Body of pancreas (tissue), 4 donors: ENCODE measurements around the gene ACAA1. TPM values are rescaled to one million over a fixed set of nuclear protein-coding genes. Genes with fewer than 3 reads are reported as not detected.

Experiments
- ATAC-seq: fragments of 150-250 bp; one replicate; pipeline ENCODE4 v1.9.1; 2016
- DNase-seq, 4 donors: peaks; one replicate each; pipeline ENCODE4 v3.0.0-alpha.2; 2019
- H3K27ac ChIP-seq, 4 donors: fragments of 200-600 bp; sonication (generic); 1 replicate in 3 of 4; 2 replicates in 1 of 4; pipeline versions ENCODE4 v1.5.1 to v1.6.1; 2016 to 2019; ENCODE audit warnings: mild to moderate bottlenecking in 1 of 4, mixed read lengths in 1 of 4, moderate library complexity in 1 of 4
- H3K27me3 ChIP-seq, 2 donors: fragments of 200-600 bp; sonication (generic); one replicate each; pipeline ENCODE4 v1.6.0; 2016; ENCODE audit warnings: mild to moderate bottlenecking in 1 of 2
- H3K36me3 ChIP-seq, 2 donors: fragments of 200-600 bp; sonication (generic); replicated peaks in 1 of 2; 2 replicates each; pipeline ENCODE4 v1.5.1; 2016; ENCODE audit warnings: low read depth in 2 of 2; ENCODE audit not compliant: insufficient read depth in 1 of 2
- H3K4me1 ChIP-seq: fragments of 200-600 bp; sonication (generic); one replicate; pipeline ENCODE4 v1.6.0; 2016
- H3K4me3 ChIP-seq, 2 donors: fragments of 200-600 bp; sonication (generic); 1 replicate in 1 of 2; 2 replicates in 1 of 2; pipeline ENCODE4 v1.5.1; 2016 to 2019
- H3K9me3 ChIP-seq, 3 donors: fragments of 200-600 bp; sonication (generic); 1 replicate in 2 of 3; 2 replicates in 1 of 3; pipeline ENCODE4 v1.5.1; 2016
- CTCF ChIP-seq, 7 experiments: fragments of 450-650 bp in 4 of 7; fragments of 200-600 bp in 3 of 7; sonication (generic) in 3 of 7; IDR thresholded peaks; one replicate each; pipeline ENCODE4 v1.5.1; 2016 to 2019; ENCODE audit warnings: antibody characterized with exemption in 7 of 7
- POLR2A ChIP-seq, 3 donors: fragments of 450-650 bp; IDR thresholded peaks; one replicate each; pipeline ENCODE4 v1.6.1; 2016; ENCODE audit warnings: antibody characterized with exemption in 3 of 3, mild to moderate bottlenecking in 2 of 3
- WGBS, 2 donors: methylation state at CpG; one replicate each; pipeline ENCODE4 v1.1.5; 2017; 5-methylcytosine and 5-hydroxymethylcytosine counted together
- intact Hi-C: fragments of 100-400 bp; cut with DNase I; formaldehyde crosslinking; loops from one replicate; pipeline ENCODE4 v1.15.1; 2023
- total RNA-seq, 2 donors: library from RNA; depleted of rRNA; stranded (reverse); fragments of >200 nt; gene quantifications; one replicate each; pipeline ENCODE4 v1.1.0, GENCODE V29; 2016

ACAA1 gene
- total RNA-seq, 2 donors from 2014 or later = 91.8 to 92.6 TPM

GRCh38 chr3:38121451-38121831 is 15.5 kb downstream of the ACAA1 start:
- Histone ChIP-seq H3K9me3 (no peaks in the 10 kb centered on the region), H3K27me3 (no peaks in the 10 kb centered on the region), H3K4me3 (no peak overlapping the region), H3K36me3 (peaks cover 15 to 29% of the 10 kb centered on the region in 2 donors), H3K27ac (no peak overlapping the region), H3K4me1 (no peaks in the 10 kb centered on the region)
- intact Hi-C loops = no loop called here
- ATAC-seq (no peak), DNase-seq (peak in 2 of 4 donors; percentile 12 to 14)
- no peak for TF ChIP-seq POLR2A (IDR thresholded peaks at IDR 0.05)
- WGBS, 2 donors = 88 to 93% methylated on average over 5 to 9 of the region's 9 CpGs

GRCh38 chr3:38120693-38121450 is 16.1 kb downstream of the ACAA1 start:
- Histone ChIP-seq H3K4me3 (no peak overlapping the region), H3K27me3 (no peaks in the 10 kb centered on the region), H3K27ac (no peak overlapping the region), H3K4me1 (no peaks in the 10 kb centered on the region), H3K9me3 (no peaks in the 10 kb centered on the region), H3K36me3 (peaks cover 13 to 23% of the 10 kb centered on the region in 2 donors)
- DNase-seq (peak in 2 of 4 donors; percentile 4 to 11), ATAC-seq (no peak)
- intact Hi-C loops = no loop called here
- TF ChIP-seq POLR2A (IDR thresholded peaks at IDR 0.05) (no peak), CTCF (IDR thresholded peaks at IDR 0.05) (no peak)
- WGBS, 2 donors = 88 to 89% methylated on average over 11 of the region's 11 CpGs

- ATAC-seq (no peak), DNase-seq (peak in 2 of 4 donors; percentile 4 to 11)
- Histone ChIP-seq H3K27me3 (no peaks in the 10 kb centered on the region), H3K4me3 (no peak overlapping the region), H3K27ac (no peak overlapping the region), H3K9me3 (no peaks in the 10 kb centered on the region), H3K4me1 (no peaks in the 10 kb centered on the region), H3K36me3 (peaks cover 10 to 17% of the 10 kb centered on the region in 2 donors)
- intact Hi-C loops = no loop called here
- 78 to 91% methylated on average over 5 to 7 of the region's 7 CpGs for WGBS, 2 donors
- TF ChIP-seq CTCF (IDR thresholded peaks at IDR 0.05) = no peak
- TF ChIP-seq POLR2A (IDR thresholded peaks at IDR 0.05) = no peak
Measured at GRCh38 chr3:38119821-38120692, 16.9 kb downstream of the ACAA1 start.

GRCh38 chr3:38119248-38119544 is 17.7 kb downstream of the ACAA1 start:
- H3K4me1 ChIP-seq = no peaks in the 10 kb centered on the region
- H3K27ac ChIP-seq = no peak overlapping the region
- H3K36me3 ChIP-seq = peaks cover 10 to 14% of the 10 kb centered on the region in 2 donors
- intact Hi-C loops = no loop called here
- H3K9me3 ChIP-seq = no peaks in the 10 kb centered on the region
- DNase-seq (peak in 2 of 4 donors; percentile 9 to 10), ATAC-seq (no peak)
- WGBS, 2 donors = 91 to 100% methylated on average over 1 of the region's 1 CpG
- no peak overlapping the region for H3K4me3 ChIP-seq
- TF ChIP-seq POLR2A (IDR thresholded peaks at IDR 0.05) = no peak
- no peak for TF ChIP-seq CTCF (IDR thresholded peaks at IDR 0.05)
- H3K27me3 ChIP-seq = no peaks in the 10 kb centered on the region

- intact Hi-C loops = no loop called here
Measured at GRCh38 chr3:38118421-38119247, 18.3 kb downstream of the ACAA1 start.

More at GRCh38 chr3:38118421-38119247, 18.3 kb downstream of the ACAA1 start:
- no peaks in the 10 kb centered on the region for H3K4me1 ChIP-seq
- no peak overlapping the region for H3K27ac ChIP-seq
- no peak for ATAC-seq
- TF ChIP-seq CTCF (IDR thresholded peaks at IDR 0.05) (no peak), POLR2A (IDR thresholded peaks at IDR 0.05) (no peak)
- WGBS, 2 donors = 78 to 80% methylated on average over 13 of the region's 13 CpGs
- peak in 2 of 4 donors; percentile 4 to 5 for DNase-seq
- no peak overlapping the region for H3K4me3 ChIP-seq
- H3K27me3 ChIP-seq = no peaks in the 10 kb centered on the region
- peaks cover 10 to 12% of the 10 kb centered on the region in 2 donors for H3K36me3 ChIP-seq
- no peaks in the 10 kb centered on the region for H3K9me3 ChIP-seq
